CD14-positive monocyte (primary cell): ENCODE results near the gene GRK5. TPM values are rescaled to one million over a fixed set of nuclear protein-coding genes. Genes with fewer than 3 reads are reported as not detected.

Source experiments
- DNase-seq, 3 donors: peaks; one replicate each; pipeline ENCODE4 v3.0.0-alpha.2; 2011 to 2022
- H2AFZ ChIP-seq: 2 replicates; pipeline ENCODE4 v1.6.0; 2012; ENCODE audit warnings: mild to moderate bottlenecking, low read depth, low read length, inconsistent platforms; ENCODE audit not compliant: insufficient read depth, poor library complexity, severe bottlenecking
- H3K27ac ChIP-seq, 2 donors: 1 replicate in 1 of 2; 2 replicates in 1 of 2; pipeline ENCODE4 v1.5.1; 2012 to 2013; ENCODE audit warnings: low read length in 2 of 2, control low read depth in 1 of 2, inconsistent platforms in 1 of 2, low read depth in 1 of 2, mild to moderate bottlenecking in 1 of 2
- H3K27me3 ChIP-seq, 2 donors: one replicate each; pipeline versions ENCODE4 v1.6.0 to v1.6.1; 2011 to 2013; ENCODE audit warnings: low read length in 2 of 2; ENCODE audit not compliant: control insufficient read depth in 2 of 2, insufficient read depth in 2 of 2
- H3K36me3 ChIP-seq, 2 donors: replicated peaks in 1 of 2; 1 replicate in 1 of 2; 2 replicates in 1 of 2; pipeline versions ENCODE4 v1.5.1 to v1.6.1; 2012 to 2013; ENCODE audit warnings: low read length in 2 of 2, control low read depth in 1 of 2, inconsistent platforms in 1 of 2, mild to moderate bottlenecking in 1 of 2; ENCODE audit not compliant: insufficient read depth in 2 of 2, control insufficient read depth in 1 of 2
- H3K4me1 ChIP-seq, 2 donors: 1 replicate in 1 of 2; 2 replicates in 1 of 2; pipeline versions ENCODE4 v1.5.1 to v1.6.1; 2012 to 2013; ENCODE audit warnings: low read length in 2 of 2, control low read depth in 1 of 2, inconsistent platforms in 1 of 2, mild to moderate bottlenecking in 1 of 2, moderate library complexity in 1 of 2; ENCODE audit not compliant: insufficient read depth in 2 of 2, control insufficient read depth in 1 of 2
- H3K4me2 ChIP-seq: replicated peaks from 2 replicates; pipeline ENCODE3; 2012; ENCODE audit warnings: low read length, moderate library complexity, mild to moderate bottlenecking; ENCODE audit not compliant: poor library complexity, severe bottlenecking; ENCODE audit errors: extremely low read depth
- H3K4me3 ChIP-seq, 3 experiments: fragments of 200-600 bp in 1 of 3; sonication (generic) in 1 of 3; replicated peaks in 1 of 3; 1 replicate in 2 of 3; 2 replicates in 1 of 3; pipeline ENCODE4 v1.5.1; 2011 to 2013; ENCODE audit warnings: low read length in 3 of 3, mild to moderate bottlenecking in 3 of 3, control low read depth in 2 of 3, low read depth in 2 of 3, inconsistent platforms in 1 of 3, moderate library complexity in 1 of 3
- H3K79me2 ChIP-seq: 2 replicates; pipeline ENCODE4 v1.6.0; 2012; ENCODE audit warnings: mild to moderate bottlenecking, control low read depth, inconsistent platforms, low read length, moderate library complexity; ENCODE audit not compliant: insufficient read depth
- H3K9ac ChIP-seq: 2 replicates; pipeline ENCODE4 v1.6.0; 2017; ENCODE audit warnings: low read length, mild to moderate bottlenecking; ENCODE audit not compliant: insufficient read depth, poor library complexity, severe bottlenecking
- H3K9me3 ChIP-seq, 2 donors: replicated peaks in 1 of 2; 1 replicate in 1 of 2; 2 replicates in 1 of 2; pipeline versions ENCODE4 v1.5.1 to v1.6.1; 2012 to 2013; ENCODE audit warnings: low read length in 2 of 2, control low read depth in 1 of 2; ENCODE audit not compliant: control insufficient read depth in 1 of 2, insufficient read depth in 1 of 2
- H4K20me1 ChIP-seq: 2 replicates; pipeline ENCODE4 v1.6.0; 2012; ENCODE audit warnings: mild to moderate bottlenecking, low read length, control low read depth, moderate library complexity; ENCODE audit not compliant: insufficient read depth
- H3K27ac Mint-ChIP-seq, 7 donors: one replicate each; pipeline ENCODE4 v1.8.0; 2020; ENCODE audit warnings: mild to moderate bottlenecking in 7 of 7, mixed read lengths in 7 of 7, moderate library complexity in 6 of 7, inconsistent platforms in 2 of 7
- H3K27me3 Mint-ChIP-seq, 3 donors: one replicate each; pipeline ENCODE4 v1.8.0; 2021 to 2022; ENCODE audit warnings: low read depth in 3 of 3, mild to moderate bottlenecking in 3 of 3, mixed read lengths in 3 of 3, moderate library complexity in 3 of 3, inconsistent platforms in 1 of 3
- H3K36me3 Mint-ChIP-seq, 2 donors: one replicate each; pipeline ENCODE4 v1.8.0; 2020; ENCODE audit warnings: mixed read lengths in 2 of 2, inconsistent platforms in 1 of 2, mild to moderate bottlenecking in 1 of 2
- H3K4me1 Mint-ChIP-seq: one replicate; pipeline ENCODE4 v1.8.0; 2020; ENCODE audit warnings: mild to moderate bottlenecking, mixed read lengths
- H3K4me3 Mint-ChIP-seq, 2 donors: one replicate each; pipeline ENCODE4 v1.8.0; 2020; ENCODE audit warnings: mild to moderate bottlenecking in 2 of 2, mixed read lengths in 2 of 2, moderate library complexity in 1 of 2
- H3K9me3 Mint-ChIP-seq, 7 donors: one replicate each; pipeline ENCODE4 v1.8.0; 2020 to 2022; ENCODE audit warnings: mixed read lengths in 7 of 7, mild to moderate bottlenecking in 6 of 7, moderate library complexity in 6 of 7, inconsistent platforms in 2 of 7
- CTCF ChIP-seq: fragments of 200-600 bp; IDR thresholded peaks from one replicate; pipeline ENCODE4 v1.8.0; 2022; ENCODE audit warnings: antibody characterized with exemption, mild to moderate bottlenecking
- WGBS: methylation state at CpG from one replicate; pipeline ENCODE4 v1.1.5; 2013; ENCODE audit warnings: missing lambda C conversion rate; ENCODE audit not compliant: insufficient coverage; 5-methylcytosine and 5-hydroxymethylcytosine counted together
- intact Hi-C, 2 donors: fragments of 100-400 bp; cut with micrococcal nuclease; formaldehyde crosslinking; loops; one replicate each; pipeline versions ENCODE4 v1.15.0 to v1.15.1; 2023
- polyA plus RNA-seq, 3 donors: library from polyadenylated mRNA; depleted of rRNA in 1 of 3; unstranded in 2 of 3; stranded (reverse) in 1 of 3; fragments of 300-500 nt in 2 of 3; fragments of >200 nt in 1 of 3; fragmentation: Illumina TruSeq in 2 of 3; gene quantifications; 1 replicate in 2 of 3; 2 replicates in 1 of 3; pipeline ENCODE4 v1.2.3, GENCODE V29; 2012 to 2021

The GRK5 gene
- polyA plus RNA-seq, 3 donors: 1.2 to 6.5 (median 2.8) TPM

GRCh38 chr10:119394657-119395279 is 187.4 kb downstream of the GRK5 start:
- no peak for DNase-seq
- Mint-ChIP-seq H3K9me3 (peaks cover 0 to 3% (median 0%) of the 10 kb centered on the region in 7 donors), H3K4me1 (peaks cover 44% of the 10 kb centered on the region), H3K4me3 (peak overlapping the region in 1 of 2 donors; percentile 63), H3K27me3 (peaks cover 0 to 1% (median 1%) of the 10 kb centered on the region in 3 donors), H3K27ac (peak overlapping the region; percentile 97 to 99 (median 98)), H3K36me3 (peaks cover 25 to 31% of the 10 kb centered on the region in 2 donors)
- no peak for TF ChIP-seq CTCF
- 85% methylated on average over 8 of the region's 11 CpGs for WGBS
- Histone ChIP-seq H3K27ac (peak overlapping the region; percentile 94 to 96), H3K9ac (peak overlapping the region; percentile 58), H3K4me2 (no peak overlapping the region), H3K27me3 (no peaks in the 10 kb centered on the region), H2AFZ (peak overlapping the region; percentile 28), H3K4me1 (peaks cover 31 to 38% of the 10 kb centered on the region in 2 donors), H3K9me3 (no peaks in the 10 kb centered on the region), H3K79me2 (no peaks in the 10 kb centered on the region), H4K20me1 (no peaks in the 10 kb centered on the region), H3K4me3 (no peak overlapping the region), H3K36me3 (no peaks in the 10 kb centered on the region)
- intact Hi-C loops: loop anchor here in 1 of 2 donors (10.0 kb wide), 1 partner anchor 90 kb away; no protein-coding TSS in a partner anchor

- peaks cover 46% of the 10 kb centered on the region for H3K4me1 Mint-ChIP-seq
- peak; percentile 89 to 92 (median 92) for DNase-seq
- Histone ChIP-seq H2AFZ (peak overlapping the region; percentile 32), H3K9ac (peak overlapping the region; percentile 58), H3K4me2 (peak overlapping the region; percentile 3), H3K4me3 (no peak overlapping the region), H3K4me1 (peaks cover 37 to 39% of the 10 kb centered on the region in 2 donors), H4K20me1 (no peaks in the 10 kb centered on the region), H3K27me3 (no peaks in the 10 kb centered on the region), H3K79me2 (no peaks in the 10 kb centered on the region), H3K36me3 (no peaks in the 10 kb centered on the region), H3K27ac (peak overlapping the region; percentile 94 to 96), H3K9me3 (no peaks in the 10 kb centered on the region)
- peaks cover 22 to 31% of the 10 kb centered on the region in 2 donors for H3K36me3 Mint-ChIP-seq
- peak overlapping the region; percentile 97 to 99 (median 98) for H3K27ac Mint-ChIP-seq
- H3K9me3 Mint-ChIP-seq: peaks cover 0 to 3% (median 0%) of the 10 kb centered on the region in 7 donors
- intact Hi-C loops: loop anchor here in 1 of 2 donors (10.0 kb wide), 1 partner anchor 91 kb away; no protein-coding TSS in a partner anchor
- 41% methylated on average over 18 of the region's 24 CpGs for WGBS
- peaks cover 0 to 1% (median 0%) of the 10 kb centered on the region in 3 donors for H3K27me3 Mint-ChIP-seq
- H3K4me3 Mint-ChIP-seq: peak overlapping the region in 1 of 2 donors; percentile 63
- TF ChIP-seq CTCF: no peak
Measured at GRCh38 chr10:119395280-119396007, 188.1 kb downstream of the GRK5 start.
